ENCODE measurements around the gene DLGAP5.

DLGAP5 gene

GRCh38 chr14:55115460-55115859 lies 75.9 kb downstream of the DLGAP5 start:
- Histone ChIP-seq H3K27ac (no peak overlapping the region), H3K36me3 (replicated peaks) (no peaks in the 10 kb centered on the region), H3K27me3 (replicated peaks) (no peaks in the 10 kb centered on the region), H3K4me3 (ENCODE audit: low read depth, low read length) (no peak overlapping the region)
- in situ Hi-C loops (cut with HindIII; ENCODE audit: low pct_ligation_motif_present, low sequenced_read_pairs) = no loop called here
- no peak for DNase-seq
- TF ChIP-seq CTCF (IDR thresholded peaks at IDR 0.05; ENCODE audit: low read depth, low read length, missing control alignments) = no peak

GRCh38 chr14:55114720-55115119 lies 76.7 kb downstream of the DLGAP5 start:
- no peak overlapping the region for H3K27ac ChIP-seq
- TF ChIP-seq CTCF (IDR thresholded peaks at IDR 0.05; ENCODE audit: low read depth, low read length, missing control alignments) = no peak
- no peaks in the 10 kb centered on the region for H3K27me3 ChIP-seq (replicated peaks)
- H3K4me3 ChIP-seq (ENCODE audit: low read depth, low read length) = no peak overlapping the region
- no peak for DNase-seq
- H3K36me3 ChIP-seq (replicated peaks) = no peaks in the 10 kb centered on the region
- in situ Hi-C loops (cut with HindIII; ENCODE audit: low pct_ligation_motif_present, low sequenced_read_pairs) = no loop called here

- Histone ChIP-seq H3K4me3 (ENCODE audit: low read depth, low read length) (no peak overlapping the region), H3K36me3 (replicated peaks) (no peaks in the 10 kb centered on the region), H3K27ac (no peak overlapping the region), H3K27me3 (replicated peaks) (no peaks in the 10 kb centered on the region)
- TF ChIP-seq CTCF (IDR thresholded peaks at IDR 0.05; ENCODE audit: low read depth, low read length, missing control alignments) = peak; percentile 29
- in situ Hi-C loops (cut with HindIII; ENCODE audit: low pct_ligation_motif_present, low sequenced_read_pairs) = no loop called here
- DNase-seq = no peak
Observed at GRCh38 chr14:55111122-55111708, 80.2 kb downstream of the DLGAP5 start.

- no peak for DNase-seq
- no peaks in the 10 kb centered on the region for H3K36me3 ChIP-seq (replicated peaks)
- H3K27me3 ChIP-seq (replicated peaks) = no peaks in the 10 kb centered on the region
- no peak overlapping the region for H3K4me3 ChIP-seq (ENCODE audit: low read depth, low read length)
- in situ Hi-C loops (cut with HindIII; ENCODE audit: low pct_ligation_motif_present, low sequenced_read_pairs) = no loop called here
- no peak for TF ChIP-seq CTCF (IDR thresholded peaks at IDR 0.05; ENCODE audit: low read depth, low read length, missing control alignments)
- no peak overlapping the region for H3K27ac ChIP-seq
Observed at GRCh38 chr14:55109836-55110235, 81.5 kb downstream of the DLGAP5 start.

- DNase-seq = peak; percentile 97
- no peak for TF ChIP-seq CTCF (IDR thresholded peaks at IDR 0.05; ENCODE audit: low read depth, low read length, missing control alignments)
- no peaks in the 10 kb centered on the region for H3K36me3 ChIP-seq (replicated peaks)
- H3K4me3 ChIP-seq (ENCODE audit: low read depth, low read length) = peak overlapping the region; percentile 27
- in situ Hi-C loops (cut with HindIII; ENCODE audit: low pct_ligation_motif_present, low sequenced_read_pairs) = no loop called here
- no peaks in the 10 kb centered on the region for H3K27me3 ChIP-seq (replicated peaks)
- H3K27ac ChIP-seq = peak overlapping the region; percentile 100
Observed at GRCh38 chr14:55107766-55108554, 83.4 kb downstream of the DLGAP5 start.

Measured in brain microvascular endothelial cell (primary cell).